Right lobe of liver (tissue), 6 donors: ENCODE measurements around the gene ATP5F1D. TPM values are rescaled to one million over a fixed set of nuclear protein-coding genes. Genes with fewer than 3 reads are reported as not detected.
"Not testable (repeated sequence)": the region's sequence is repeated elsewhere in the genome, so short reads cannot be mapped to it uniquely, and the experiment has no call there.

Experiments
- ATAC-seq, 4 donors: fragments of 200-7000 bp; cut with Tn5 transposase; one replicate each; pipeline ENCODE4 v1.9.1; 2020; ENCODE audit warnings: mild to moderate bottlenecking in 4 of 4, moderate library complexity in 4 of 4
- DNase-seq, 3 donors: peaks; one replicate each; pipeline ENCODE4 v3.0.0-alpha.2; 2020
- H3K27ac ChIP-seq, 3 donors: fragments of 200-600 bp; one replicate each; pipeline ENCODE4 v1.8.0; 2022
- H3K27me3 ChIP-seq, 2 donors: fragments of 200-600 bp; one replicate each; pipeline ENCODE4 v1.8.0; 2022
- H3K36me3 ChIP-seq, 4 donors: fragments of 200-600 bp; sonication (generic) in 1 of 4; one replicate each; pipeline versions ENCODE4 v1.5.1 to v1.8.0; 2017 to 2022; ENCODE audit warnings: control low read depth in 1 of 4
- H3K4me1 ChIP-seq, 4 donors: fragments of 200-600 bp; sonication (generic) in 1 of 4; one replicate each; pipeline versions ENCODE4 v1.5.1 to v1.8.0; 2017 to 2022; ENCODE audit warnings: control low read depth in 1 of 4
- H3K4me3 ChIP-seq, 3 donors: fragments of 200-600 bp; one replicate each; pipeline ENCODE4 v1.8.0; 2022
- H3K9me3 ChIP-seq, 4 donors: fragments of 200-600 bp; sonication (generic) in 1 of 4; one replicate each; pipeline versions ENCODE4 v1.5.1 to v1.8.0; 2017 to 2022; ENCODE audit warnings: control low read depth in 1 of 4
- CTCF ChIP-seq, 4 donors: fragments of 200-600 bp in 3 of 4; fragments of 450-650 bp in 1 of 4; IDR thresholded peaks; one replicate each; pipeline versions ENCODE4 v1.5.1 to v1.8.0; 2016 to 2022; ENCODE audit warnings: antibody characterized with exemption in 4 of 4, mild to moderate bottlenecking in 2 of 4
- POLR2A ChIP-seq: fragments of 450-650 bp; IDR thresholded peaks from one replicate; pipeline ENCODE4 v1.6.1; 2017; ENCODE audit warnings: antibody characterized with exemption, mild to moderate bottlenecking
- WGBS: methylation state at CpG from one replicate; pipeline ENCODE4 v1.1.6; 2018; ENCODE audit warnings: low coverage, low lambda C conversion rate; ENCODE audit not compliant: insufficient coverage; ENCODE audit errors: missing lambda C conversion rate; 5-methylcytosine and 5-hydroxymethylcytosine counted together
- intact Hi-C, 2 donors: fragments of 100-400 bp; cut with DNase I; formaldehyde crosslinking; loops; one replicate each; pipeline versions ENCODE4 v1.11.2 to v1.14.1; 2022
- total RNA-seq, 6 experiments: library from RNA; depleted of rRNA in 2 of 6; stranded (reverse); fragments of >200 nt in 2 of 6; fragmentation: NEBNext Ultra II Directional in 3 of 6; extraction: Animal tissue kit (Norgen Biotek cat#: 25700) in 3 of 6; gene quantifications; one replicate each; pipeline versions ENCODE4 v1.1.0 to v1.2.4, GENCODE V29; 2016 to 2023
- donor health status: DM: no; HTN: yes; CAD: no.
- donor health status: DM: no; HTN: no; CAD: no.
- donor health status: DM: no; HTN: no; CAD: no.
- donor health status: DM: no; HTN: yes; CAD: no.
- donor health status: DM: no; HTN: yes; CAD: no.

The ATP5F1D gene
- total RNA-seq, 6 experiments from 2014 or later: 98.1 to 240 (median 137) TPM

GRCh38 chr19:1206150-1206863 lies 35.2 kb upstream of the ATP5F1D start:
- TF ChIP-seq CTCF (IDR thresholded peaks at IDR 0.05): no peak
- TF ChIP-seq POLR2A: no peak
- intact Hi-C loops: no loop called here
- ATAC-seq: no peak
- WGBS: under 1% methylated on average over 12 of the region's 78 CpGs
- Histone ChIP-seq H3K4me3 (peak overlapping the region; percentile 55 to 70 (median 58)), H3K4me1 (peaks cover 0 to 39% (median 19%) of the 10 kb centered on the region in 4 donors), H3K27ac (peak overlapping the region; percentile 16 to 80 (median 73)), H3K27me3 (no peaks in the 10 kb centered on the region), H3K9me3 (no peaks in the 10 kb centered on the region), H3K36me3 (peaks cover 0 to 2% (median 0%) of the 10 kb centered on the region in 4 donors)
- DNase-seq: peak in 2 of 3 donors; percentile 39 to 52

- under 1% methylated on average over 32 of the region's 38 CpGs for WGBS
- Histone ChIP-seq H3K27me3 (no peaks in the 10 kb centered on the region), H3K9me3 (no peaks in the 10 kb centered on the region), H3K36me3 (peaks cover 0 to 2% (median 0%) of the 10 kb centered on the region in 4 donors), H3K4me3 (peak overlapping the region; percentile 55 to 70 (median 58)), H3K4me1 (peaks cover 0 to 46% (median 21%) of the 10 kb centered on the region in 4 donors), H3K27ac (peak overlapping the region; percentile 16 to 80 (median 73))
- TF ChIP-seq CTCF (IDR thresholded peaks at IDR 0.05): no peak
- no peak for TF ChIP-seq POLR2A
- intact Hi-C loops: no loop called here
- DNase-seq: peak in 2 of 3 donors; percentile 54 to 58
- ATAC-seq: peak; percentile 0 to 8 (median 4)
These were observed 34.6 kb upstream of the ATP5F1D start for GRCh38 chr19:1206864-1207450.

- intact Hi-C loops, H3K9me3 ChIP-seq, H3K36me3 ChIP-seq, H3K27me3 ChIP-seq, H3K4me3 ChIP-seq, DNase-seq, H3K27ac ChIP-seq, ATAC-seq: not testable (repeated sequence)
- 43% methylated on average over 2 of the region's 10 CpGs for WGBS
- peaks cover 0 to 44% (median 21%) of the 10 kb centered on the region in 4 donors for H3K4me1 ChIP-seq
These were observed 32.7 kb upstream of the ATP5F1D start for GRCh38 chr19:1208830-1209229.

- H3K27me3 ChIP-seq: no peaks in the 10 kb centered on the region
- WGBS: 100% methylated on average over 3 of the region's 13 CpGs
- DNase-seq: peak in 1 of 3 donors; percentile 17
- intact Hi-C loops: no loop called here
- H3K4me1 ChIP-seq: peaks cover 0 to 49% (median 22%) of the 10 kb centered on the region in 4 donors
- H3K27ac ChIP-seq: no peak overlapping the region
- peaks cover 0 to 2% (median 0%) of the 10 kb centered on the region in 4 donors for H3K36me3 ChIP-seq
- no peaks in the 10 kb centered on the region for H3K9me3 ChIP-seq
- H3K4me3 ChIP-seq: no peak overlapping the region
- no peak for ATAC-seq
- no peak for TF ChIP-seq POLR2A
- TF ChIP-seq CTCF (IDR thresholded peaks at IDR 0.05): no peak
These were observed 31.4 kb upstream of the ATP5F1D start for GRCh38 chr19:1210227-1210538.
